ENCODE measurements around the gene EPHB2. TPM values are rescaled to one million over a fixed set of nuclear protein-coding genes. Genes with fewer than 3 reads are reported as not detected.
"Not testable (repeated sequence)": the region's sequence is repeated elsewhere in the genome, so short reads cannot be mapped to it uniquely, and the experiment has no call there.

EPHB2 gene
- total RNA-seq, 4 donors from 2014 or later, result 7.5 to 27.3 (median 23.8) TPM

DNA sequence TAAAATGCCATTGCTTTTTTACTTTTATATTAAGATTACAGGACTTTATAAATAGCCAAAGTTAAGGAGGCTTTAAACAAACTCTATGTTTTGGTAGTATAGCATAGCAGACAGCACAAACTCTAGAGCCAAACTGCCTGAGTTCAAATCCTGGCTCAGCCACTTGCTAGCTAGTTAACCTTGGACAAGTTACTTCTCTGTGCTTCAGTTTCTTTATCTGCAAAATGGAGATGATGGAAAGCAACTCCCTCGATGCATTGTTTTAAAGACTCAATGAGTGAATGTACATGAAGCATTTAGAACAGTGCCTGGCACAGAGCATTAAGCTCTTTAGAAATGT, 36.3 kb upstream of the EPHB2 start:
- no peaks in the 10 kb centered on the region for H3K27me3 ChIP-seq
- no peak overlapping the region for H3K4me3 ChIP-seq (replicated peaks in 1 of 3)
- no peak for DNase-seq
- H3K36me3 ChIP-seq, result no peaks in the 10 kb centered on the region
- H3K4me1 ChIP-seq, result no peaks in the 10 kb centered on the region
- H3K27ac ChIP-seq, result no peak overlapping the region
- TF ChIP-seq POLR2A (IDR thresholded peaks at IDR 0.05), result no peak
- TF ChIP-seq, protein P1, sequence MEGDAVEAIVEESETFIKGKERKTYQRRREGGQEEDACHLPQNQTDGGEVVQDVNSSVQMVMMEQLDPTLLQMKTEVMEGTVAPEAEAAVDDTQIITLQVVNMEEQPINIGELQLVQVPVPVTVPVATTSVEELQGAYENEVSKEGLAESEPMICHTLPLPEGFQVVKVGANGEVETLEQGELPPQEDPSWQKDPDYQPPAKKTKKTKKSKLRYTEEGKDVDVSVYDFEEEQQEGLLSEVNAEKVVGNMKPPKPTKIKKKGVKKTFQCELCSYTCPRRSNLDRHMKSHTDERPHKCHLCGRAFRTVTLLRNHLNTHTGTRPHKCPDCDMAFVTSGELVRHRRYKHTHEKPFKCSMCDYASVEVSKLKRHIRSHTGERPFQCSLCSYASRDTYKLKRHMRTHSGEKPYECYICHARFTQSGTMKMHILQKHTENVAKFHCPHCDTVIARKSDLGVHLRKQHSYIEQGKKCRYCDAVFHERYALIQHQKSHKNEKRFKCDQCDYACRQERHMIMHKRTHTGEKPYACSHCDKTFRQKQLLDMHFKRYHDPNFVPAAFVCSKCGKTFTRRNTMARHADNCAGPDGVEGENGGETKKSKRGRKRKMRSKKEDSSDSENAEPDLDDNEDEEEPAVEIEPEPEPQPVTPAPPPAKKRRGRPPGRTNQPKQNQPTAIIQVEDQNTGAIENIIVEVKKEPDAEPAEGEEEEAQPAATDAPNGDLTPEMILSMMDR (IDR thresholded peaks at IDR 0.05), result peak in 1 of 6 experiments; percentile 1
- no peaks in the 10 kb centered on the region for H3K9me3 ChIP-seq
- WGBS, 2 donors, result 51 to 52% methylated on average over 1 of the region's 1 CpG
- intact Hi-C loops (cut with DNase I), result no loop called here

DNA sequence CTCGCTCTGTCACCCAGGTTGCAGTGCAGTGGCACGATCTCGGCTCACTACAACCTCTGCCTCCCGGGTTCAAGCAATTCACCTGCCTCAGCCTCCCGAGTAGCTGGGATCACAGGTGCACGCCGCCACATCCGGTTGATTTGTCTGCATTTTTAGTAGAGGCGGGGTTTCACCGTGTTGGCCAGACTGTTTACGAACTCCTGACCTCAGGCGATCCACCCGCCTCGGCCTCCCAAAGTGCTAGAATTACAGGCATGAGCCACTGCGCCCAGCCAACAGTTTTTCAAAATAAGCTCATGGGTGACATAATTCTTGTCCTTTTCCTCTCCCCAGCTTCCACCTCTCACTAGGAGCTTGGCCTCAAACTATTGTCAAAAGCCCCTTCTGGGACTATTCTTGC, 34.5 kb upstream of the EPHB2 start:
- H3K9me3 ChIP-seq, result not testable (repeated sequence)
- WGBS, 2 donors, result 93 to 95% methylated on average over 15 of the region's 15 CpGs

DNA sequence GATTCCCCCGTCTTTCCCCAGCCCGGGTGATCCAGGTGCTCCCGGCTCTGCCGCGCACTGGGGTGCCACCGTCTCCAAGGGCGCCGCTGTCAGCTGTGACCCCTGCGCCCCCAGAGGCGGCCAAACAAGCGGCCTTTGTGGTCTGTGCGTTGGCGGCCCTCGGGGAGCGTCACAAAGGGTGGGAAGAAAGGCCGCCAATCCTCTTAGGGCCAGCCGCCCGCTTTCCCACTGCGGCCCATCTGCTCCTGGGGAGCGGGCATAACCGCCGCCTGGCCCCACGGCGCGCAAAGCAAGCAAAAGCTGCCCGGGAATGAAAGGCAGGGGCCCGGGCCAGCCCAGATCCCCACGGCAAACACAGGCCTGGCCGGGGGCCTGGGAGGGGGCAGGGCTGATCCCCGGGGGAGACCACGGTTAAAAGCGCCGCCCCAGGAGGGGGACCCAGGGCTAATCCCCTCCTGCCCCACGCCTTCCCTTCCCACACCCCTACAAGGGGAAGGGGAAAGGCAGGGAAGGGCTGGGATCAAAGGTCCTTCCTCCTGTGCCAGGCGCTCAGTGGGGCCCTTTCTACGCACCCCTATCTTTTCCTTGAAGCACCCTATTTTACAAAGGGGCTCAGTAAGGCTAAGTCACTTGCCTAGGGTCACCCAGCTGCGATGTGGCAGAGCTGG, 33.6 kb upstream of the EPHB2 start:
- H3K27me3 ChIP-seq, result no peaks in the 10 kb centered on the region
- no peak for DNase-seq

More for the DNA sequence above, 34.5 kb upstream of the EPHB2 start:
- H3K4me3 ChIP-seq (replicated peaks in 1 of 3); H3K27ac ChIP-seq; DNase-seq; H3K27me3 ChIP-seq; H3K36me3 ChIP-seq; H3K4me1 ChIP-seq; intact Hi-C loops (cut with DNase I): not testable (repeated sequence)

DNA sequence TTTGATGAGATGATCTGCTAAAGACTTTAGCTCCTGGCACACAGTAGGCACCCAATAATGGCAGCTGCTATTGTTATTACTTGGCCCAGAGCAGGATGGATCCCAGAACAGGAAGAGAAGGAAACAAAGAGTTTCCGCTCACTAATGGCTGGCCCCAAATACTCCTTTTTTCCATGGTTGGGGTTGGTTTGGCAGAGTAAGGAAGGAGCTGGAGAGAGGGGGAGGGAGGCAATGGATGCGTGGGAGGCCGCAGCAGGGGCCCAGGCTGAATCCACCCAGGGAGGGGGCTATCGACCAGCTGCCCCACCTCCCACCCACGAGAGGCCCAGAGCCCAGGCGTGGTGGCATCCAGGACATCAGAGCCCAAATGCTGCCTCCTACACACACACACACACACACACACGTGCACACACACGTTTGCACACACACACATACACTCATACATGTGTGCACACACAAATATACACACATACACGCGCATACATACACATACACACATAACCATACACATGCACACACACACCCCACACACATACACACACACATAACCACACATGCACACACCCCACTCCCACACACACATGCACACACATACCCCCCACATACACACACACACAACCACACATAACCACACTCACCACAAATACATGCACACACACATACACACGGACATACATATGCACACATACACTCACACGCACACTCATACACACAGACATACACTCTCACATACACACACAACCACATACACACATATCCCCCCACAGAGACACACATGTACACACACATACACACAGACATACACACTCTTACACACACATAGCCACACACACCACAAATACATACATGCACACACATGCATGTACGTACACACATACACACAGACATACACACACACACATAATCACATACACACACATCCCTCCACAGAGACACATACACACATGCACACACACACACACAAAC, 32.4 kb upstream of the EPHB2 start:
- intact Hi-C loops (cut with DNase I), result no loop called here
- H3K27ac ChIP-seq, result no peak overlapping the region
- WGBS, 2 donors, result 73 to 80% methylated on average over 13 of the region's 13 CpGs
- no peaks in the 10 kb centered on the region for H3K36me3 ChIP-seq
- no peak overlapping the region for H3K4me3 ChIP-seq (replicated peaks in 1 of 3)
- no peak for TF ChIP-seq POLR2A (IDR thresholded peaks at IDR 0.05)
- TF ChIP-seq, protein P1 (IDR thresholded peaks at IDR 0.05), result no peak
- no peak for DNase-seq
- no peaks in the 10 kb centered on the region for H3K4me1 ChIP-seq
- no peaks in the 10 kb centered on the region for H3K27me3 ChIP-seq
- H3K9me3 ChIP-seq, result no peaks in the 10 kb centered on the region

More for the DNA sequence above, 33.6 kb upstream of the EPHB2 start:
- Histone ChIP-seq H3K4me3 (replicated peaks in 1 of 3) (no peak overlapping the region), H3K27ac (no peak overlapping the region), H3K9me3 (no peaks in the 10 kb centered on the region), H3K4me1 (no peaks in the 10 kb centered on the region), H3K36me3 (no peaks in the 10 kb centered on the region)
- 59 to 65% methylated on average over 24 to 37 of the region's 37 CpGs for WGBS, 2 donors
- TF ChIP-seq, protein P1 (IDR thresholded peaks at IDR 0.05), result no peak
- no peak for TF ChIP-seq POLR2A (IDR thresholded peaks at IDR 0.05)
- intact Hi-C loops (cut with DNase I), result no loop called here

DNA sequence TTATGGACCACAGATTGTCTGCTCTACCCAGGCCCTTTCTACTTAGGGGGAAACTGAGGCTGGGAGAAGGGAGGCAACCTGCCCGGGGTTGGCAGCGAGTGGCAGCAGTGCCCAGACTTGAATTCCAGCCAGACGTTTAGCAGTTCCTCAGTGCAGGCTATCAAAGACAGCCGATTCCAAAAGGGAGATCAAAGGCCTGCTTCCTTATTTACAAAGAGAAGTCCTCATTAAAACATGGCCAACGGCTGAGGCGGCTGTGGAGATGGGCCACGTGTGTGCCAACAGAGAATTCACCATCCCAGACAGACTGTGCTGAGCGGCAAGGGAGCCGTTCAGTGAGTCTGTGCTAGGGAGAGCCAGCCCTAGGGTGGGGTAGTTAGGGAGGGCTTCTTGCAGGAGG, 29.9 kb upstream of the EPHB2 start:
- Histone ChIP-seq H3K27ac (no peak overlapping the region), H3K9me3 (no peaks in the 10 kb centered on the region), H3K4me1 (no peaks in the 10 kb centered on the region), H3K4me3 (replicated peaks in 1 of 3) (no peak overlapping the region), H3K27me3 (no peaks in the 10 kb centered on the region), H3K36me3 (no peaks in the 10 kb centered on the region)
- WGBS, 2 donors, result 73 to 75% methylated on average over 6 to 9 of the region's 9 CpGs
- intact Hi-C loops (cut with DNase I), result no loop called here
- DNase-seq, result no peak
- TF ChIP-seq, protein P1 (IDR thresholded peaks at IDR 0.05), result no peak
- TF ChIP-seq POLR2A (IDR thresholded peaks at IDR 0.05), result no peak
